BLaER1 treated with 17β-estradiol and CSF1 and Interleukin-3, amounts not matched to agents 10 nM and 100 nM (cell line): Measurements from ENCODE around the gene S100A12.
A peak's percentile ranks its signal among the peaks of the same experiment; 100 is the strongest.

Experiments
- H3K27ac ChIP-seq, 11 experiments: shearing (Covaris generic); formaldehyde crosslinking; 2 replicates each; pipeline ENCODE4 v1.8.1; 2022
- H3K27me3 ChIP-seq, 11 experiments: shearing (Covaris generic); formaldehyde crosslinking; 2 replicates each; pipeline ENCODE4 v1.8.1; 2022
- H3K36me3 ChIP-seq, 11 experiments: shearing (Covaris generic); formaldehyde crosslinking; 2 replicates each; pipeline ENCODE4 v1.8.1; 2022
- H3K4me1 ChIP-seq, 10 experiments: shearing (Covaris generic); formaldehyde crosslinking; 2 replicates each; pipeline ENCODE4 v1.8.1; 2022
- H3K4me2 ChIP-seq, 11 experiments: shearing (Covaris generic); formaldehyde crosslinking; 2 replicates each; pipeline ENCODE4 v1.8.1; 2022
- H3K4me3 ChIP-seq, 10 experiments: shearing (Covaris generic); formaldehyde crosslinking; 2 replicates each; pipeline ENCODE4 v1.8.1; 2022
- H3K9ac ChIP-seq, 11 experiments: shearing (Covaris generic); formaldehyde crosslinking; 2 replicates each; pipeline ENCODE4 v1.8.1; 2022
- H3K9me3 ChIP-seq, 11 experiments: shearing (Covaris generic); formaldehyde crosslinking; replicated peaks in 1 of 11; 2 replicates each; pipeline ENCODE4 v1.8.1; 2022
- H4K20me1 ChIP-seq, 11 experiments: shearing (Covaris generic); formaldehyde crosslinking; 2 replicates each; pipeline ENCODE4 v1.8.1; 2022
- Cebpa-rat ChIP-seq, 11 experiments: shearing (Covaris generic); IDR thresholded peaks; 2 replicates each; pipeline ENCODE4 v1.8.1; 2022

The S100A12 gene

GRCh38 chr1:153390938-153391710 is 15.7 kb upstream of the S100A12 start, which contains the start of gene S100A8:
TSS of gene S100A8 (minus strand) at chr1:153391073. CDS start at chr1:153390535, 538 bp downstream.
- peak within 1 kb of the TSS in 9 of 11 experiments; percentile 53 to 99 (median 97); a peak in 18 of 22 replicates for H3K27ac ChIP-seq
- no peaks in the 10 kb centered on the region for H3K9me3 ChIP-seq
- H3K4me3 ChIP-seq = peak within 1 kb of the TSS in 6 of 10 experiments; percentile 11 to 66 (median 46); a peak in 12 of 20 replicates
- no peaks in the 10 kb centered on the region for H3K27me3 ChIP-seq
- H3K36me3 ChIP-seq = no peaks in the 10 kb centered on the region; a peak in 1 of 22 replicates
- peak in 3 of 11 experiments; percentile 38 to 56 (median 43); a peak in 4 of 22 replicates for TF ChIP-seq Cebpa-rat (IDR thresholded peaks at IDR 0.05)
- H3K9ac ChIP-seq = peak within 1 kb of the TSS in 8 of 11 experiments; percentile 50 to 78 (median 70); a peak in 13 of 22 replicates
- H4K20me1 ChIP-seq = no peaks in the 10 kb centered on the region
- H3K4me1 ChIP-seq = peaks cover 29 to 100% (median 86%) of the 10 kb centered on the region in 10 experiments
- peak within 1 kb of the TSS in 9 of 11 experiments; percentile 26 to 95 (median 85); a peak in 18 of 22 replicates for H3K4me2 ChIP-seq

- Histone ChIP-seq H3K36me3 (no peaks in the 10 kb centered on the region; a peak in 1 of 22 replicates), H3K27me3 (no peaks in the 10 kb centered on the region), H3K9me3 (no peaks in the 10 kb centered on the region), H3K4me2 (peak overlapping the region in 9 of 11 experiments; percentile 26 to 95 (median 85); a peak in 18 of 22 replicates), H3K27ac (peak overlapping the region in 9 of 11 experiments; percentile 53 to 99 (median 97); a peak in 18 of 22 replicates), H4K20me1 (no peaks in the 10 kb centered on the region), H3K4me3 (peak overlapping the region in 6 of 10 experiments; percentile 11 to 66 (median 46); a peak in 12 of 20 replicates), H3K4me1 (peaks cover 28 to 100% (median 86%) of the 10 kb centered on the region in 10 experiments), H3K9ac (peak overlapping the region in 8 of 11 experiments; percentile 50 to 78 (median 70); a peak in 13 of 22 replicates)
- no peak for TF ChIP-seq Cebpa-rat (IDR thresholded peaks at IDR 0.05)
Measured at GRCh38 chr1:153389973-153390879, 14.8 kb upstream of the S100A12 start.

GRCh38 chr1:153389401-153389800 is 14.0 kb upstream of the S100A12 start:
- no peaks in the 10 kb centered on the region for H3K27me3 ChIP-seq
- no peaks in the 10 kb centered on the region for H3K9me3 ChIP-seq
- peak overlapping the region in 9 of 11 experiments; percentile 26 to 95 (median 85); a peak in 16 of 22 replicates for H3K4me2 ChIP-seq
- TF ChIP-seq Cebpa-rat (IDR thresholded peaks at IDR 0.05) = no peak
- peak overlapping the region in 5 of 11 experiments; percentile 69 to 78 (median 73); a peak in 9 of 22 replicates for H3K9ac ChIP-seq
- peak overlapping the region in 4 of 10 experiments; percentile 44 to 66 (median 54); a peak in 7 of 20 replicates for H3K4me3 ChIP-seq
- no peaks in the 10 kb centered on the region for H4K20me1 ChIP-seq
- no peaks in the 10 kb centered on the region; a peak in 1 of 22 replicates for H3K36me3 ChIP-seq
- H3K27ac ChIP-seq = peak overlapping the region in 9 of 11 experiments; percentile 53 to 99 (median 97); a peak in 15 of 22 replicates
- peaks cover 20 to 100% (median 86%) of the 10 kb centered on the region in 10 experiments for H3K4me1 ChIP-seq

- peaks cover 2 to 9% (median 5%) of the 10 kb centered on the region in 11 experiments; a peak in 16 of 22 replicates for H3K9me3 ChIP-seq
- H3K36me3 ChIP-seq = no peaks in the 10 kb centered on the region; a peak in 1 of 22 replicates
- H3K4me1 ChIP-seq = peaks cover 15 to 100% (median 80%) of the 10 kb centered on the region in 10 experiments
- H4K20me1 ChIP-seq = no peaks in the 10 kb centered on the region
- peak overlapping the region in 7 of 11 experiments; percentile 68 to 89 (median 87); a peak in 14 of 22 replicates for H3K9ac ChIP-seq
- 0 out of 20 replicates have a peak overlapping the region, but pooled peaks of 1 of the 10 experiments have one; percentile 5 for H3K4me3 ChIP-seq
- no peak for TF ChIP-seq Cebpa-rat (IDR thresholded peaks at IDR 0.05)
- H3K27me3 ChIP-seq = no peaks in the 10 kb centered on the region
- peak overlapping the region; percentile 63 to 99 (median 98); a peak in 20 of 22 replicates for H3K27ac ChIP-seq
- H3K4me2 ChIP-seq = peak overlapping the region in 8 of 11 experiments; percentile 80 to 95 (median 85); a peak in 15 of 22 replicates
Measured at GRCh38 chr1:153387785-153388184, 12.4 kb upstream of the S100A12 start.

GRCh38 chr1:153387001-153387400 is 11.6 kb upstream of the S100A12 start:
- H3K4me3 ChIP-seq = no peak overlapping the region
- H3K9ac ChIP-seq = peak overlapping the region in 10 of 11 experiments; percentile 54 to 89 (median 81); a peak in 18 of 22 replicates
- H4K20me1 ChIP-seq = no peaks in the 10 kb centered on the region
- H3K4me1 ChIP-seq = peaks cover 15 to 94% (median 74%) of the 10 kb centered on the region in 10 experiments
- H3K4me2 ChIP-seq = peak overlapping the region; percentile 36 to 95 (median 84)
- no peak for TF ChIP-seq Cebpa-rat (IDR thresholded peaks at IDR 0.05)
- peaks cover 10 to 17% (median 13%) of the 10 kb centered on the region in 11 experiments; a peak in 18 of 22 replicates for H3K9me3 ChIP-seq
- H3K27ac ChIP-seq = peak overlapping the region; percentile 63 to 99 (median 98)
- H3K27me3 ChIP-seq = no peaks in the 10 kb centered on the region
- peaks cover 0 to 3% (median 0%) of the 10 kb centered on the region in 11 experiments; a peak in 1 of 22 replicates for H3K36me3 ChIP-seq

GRCh38 chr1:153386500-153386901 is 11.1 kb upstream of the S100A12 start:
- peaks cover 12 to 22% (median 18%) of the 10 kb centered on the region in 11 experiments; a peak in 21 of 22 replicates for H3K9me3 ChIP-seq
- H3K9ac ChIP-seq = peak overlapping the region; percentile 4 to 89 (median 84); a peak in 18 of 22 replicates
- TF ChIP-seq Cebpa-rat (IDR thresholded peaks at IDR 0.05) = peak; percentile 83 to 99 (median 96)
- H4K20me1 ChIP-seq = no peaks in the 10 kb centered on the region
- H3K4me3 ChIP-seq = 0 out of 20 replicates have a peak overlapping the region, but pooled peaks of 2 of the 10 experiments have one; percentile 6 to 25
- peak overlapping the region; percentile 63 to 99 (median 98) for H3K27ac ChIP-seq
- peaks cover 15 to 89% (median 69%) of the 10 kb centered on the region in 10 experiments for H3K4me1 ChIP-seq
- peaks cover 0 to 5% (median 0%) of the 10 kb centered on the region in 11 experiments; a peak in 1 of 22 replicates for H3K36me3 ChIP-seq
- peak overlapping the region; percentile 36 to 95 (median 84) for H3K4me2 ChIP-seq
- H3K27me3 ChIP-seq = no peaks in the 10 kb centered on the region

GRCh38 chr1:153384958-153385580 is 9.6 kb upstream of the S100A12 start:
- Histone ChIP-seq H3K9me3 (peaks cover 21 to 37% (median 31%) of the 10 kb centered on the region in 11 experiments), H3K27me3 (no peaks in the 10 kb centered on the region)
- no peak for TF ChIP-seq Cebpa-rat (IDR thresholded peaks at IDR 0.05)

More at GRCh38 chr1:153384958-153385580, 9.6 kb upstream of the S100A12 start:
- Histone ChIP-seq H3K4me2 (peak overlapping the region in 8 of 11 experiments; percentile 80 to 95 (median 85); a peak in 16 of 22 replicates), H3K4me1 (peaks cover 15 to 77% (median 55%) of the 10 kb centered on the region in 10 experiments), H4K20me1 (no peaks in the 10 kb centered on the region), H3K9ac (peak overlapping the region in 8 of 11 experiments; percentile 78 to 89 (median 86); a peak in 13 of 22 replicates), H3K36me3 (peaks cover 0 to 13% (median 0%) of the 10 kb centered on the region in 11 experiments; a peak in 1 of 22 replicates), H3K4me3 (0 out of 20 replicates have a peak overlapping the region, but pooled peaks of 1 of the 10 experiments have one; percentile 12), H3K27ac (peak overlapping the region; percentile 63 to 99 (median 98))
